NCI-H2081 (cell line): Measurements from ENCODE around the gene REEP3.

Experiments
- DNase-seq, 2 experiments: peaks; one replicate each; lab custom pipeline; 2025; lab: John Stamatoyannopoulos, UW

The REEP3 gene

DNA sequence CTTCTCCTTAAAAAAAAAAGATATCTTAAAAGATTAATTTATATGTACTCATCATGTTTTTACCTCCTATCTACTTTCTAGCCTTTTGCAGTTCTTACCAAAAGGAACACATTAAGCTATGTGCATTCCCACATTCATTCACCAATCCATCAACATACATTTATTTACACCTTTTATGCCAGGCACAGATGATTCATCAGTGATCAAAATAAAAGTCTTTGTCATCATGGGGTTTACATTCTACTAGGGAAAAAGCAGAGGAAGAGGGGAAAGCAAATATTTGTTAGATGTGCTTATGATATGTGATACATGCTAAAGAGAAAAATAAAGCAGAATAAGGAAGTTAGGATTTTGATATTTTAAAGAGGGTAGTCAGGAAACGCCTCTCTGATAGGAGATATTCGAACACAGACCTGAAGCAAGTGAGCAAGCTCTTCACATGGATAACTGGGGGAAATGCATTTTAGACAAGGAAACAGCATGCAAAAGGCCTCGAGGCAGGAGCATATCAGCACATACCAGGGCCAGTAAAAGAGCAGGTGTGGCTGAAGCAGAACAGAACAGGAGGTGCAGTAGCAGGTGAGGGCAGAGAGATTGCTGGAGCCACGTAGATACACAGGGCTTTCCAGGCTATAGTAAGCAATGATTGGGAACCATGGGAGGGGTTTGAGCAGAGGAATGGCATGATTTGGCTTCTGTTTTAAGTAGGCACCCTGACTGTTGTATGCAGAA is 67.4 kb downstream of the REEP3 start:
- DNase-seq = peak in 1 of 2 experiments; percentile 65

DNA sequence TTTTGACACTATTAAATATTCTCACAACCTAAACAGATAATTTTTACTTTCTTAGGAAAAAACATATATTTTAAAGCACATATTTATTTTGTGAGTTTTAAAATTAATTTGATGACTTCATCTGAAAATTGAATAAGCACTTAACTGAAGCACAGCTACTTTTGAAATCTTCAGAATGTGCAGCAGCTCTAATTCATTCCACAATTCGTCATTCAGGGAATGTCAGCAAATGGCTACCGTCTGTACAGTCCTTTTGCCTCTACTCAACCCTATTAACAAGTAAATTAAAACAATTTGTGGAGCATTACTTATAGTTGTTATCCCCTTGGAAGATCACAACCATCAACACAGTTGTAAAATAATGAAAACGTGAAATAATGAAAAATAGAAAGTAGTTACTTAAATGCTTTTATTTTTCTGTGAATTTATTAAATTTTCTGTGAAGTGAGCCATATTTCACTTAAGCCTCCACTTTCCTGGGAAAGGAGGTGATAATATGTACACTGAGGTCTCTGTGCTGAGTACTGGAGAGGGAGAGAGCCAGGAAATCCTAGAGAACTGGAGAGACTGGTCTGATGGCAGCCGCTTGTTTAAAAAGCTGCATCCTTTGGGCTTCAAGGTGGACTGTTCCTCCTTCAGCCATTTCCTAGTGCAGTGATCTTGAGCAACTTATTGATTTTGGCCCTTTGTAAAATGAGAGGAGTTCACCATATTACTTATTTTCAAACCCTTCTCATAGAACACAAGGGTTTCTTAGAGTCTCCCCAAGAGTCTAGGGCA is 70.6 kb downstream of the REEP3 start:
- DNase-seq = no peak

DNA sequence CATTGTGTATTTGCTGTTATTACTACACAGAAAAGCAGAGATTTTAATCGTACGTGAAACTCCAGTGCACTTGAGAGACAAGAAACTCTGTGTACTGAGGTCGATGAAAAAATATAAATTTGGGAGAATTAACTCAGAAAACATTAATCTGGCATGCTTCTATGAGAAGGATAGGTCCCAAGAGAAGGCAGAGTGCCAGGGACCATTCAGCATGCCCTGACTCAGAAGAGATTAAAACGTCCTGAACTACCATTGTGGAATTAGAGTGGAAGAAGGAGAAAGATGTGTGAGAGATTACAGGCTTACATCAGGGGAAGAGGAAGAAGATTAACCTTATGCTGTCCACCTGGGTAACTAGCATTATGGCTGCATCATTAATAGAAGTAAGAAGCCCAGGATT is 72.4 kb downstream of the REEP3 start:
- no peak for DNase-seq

DNA sequence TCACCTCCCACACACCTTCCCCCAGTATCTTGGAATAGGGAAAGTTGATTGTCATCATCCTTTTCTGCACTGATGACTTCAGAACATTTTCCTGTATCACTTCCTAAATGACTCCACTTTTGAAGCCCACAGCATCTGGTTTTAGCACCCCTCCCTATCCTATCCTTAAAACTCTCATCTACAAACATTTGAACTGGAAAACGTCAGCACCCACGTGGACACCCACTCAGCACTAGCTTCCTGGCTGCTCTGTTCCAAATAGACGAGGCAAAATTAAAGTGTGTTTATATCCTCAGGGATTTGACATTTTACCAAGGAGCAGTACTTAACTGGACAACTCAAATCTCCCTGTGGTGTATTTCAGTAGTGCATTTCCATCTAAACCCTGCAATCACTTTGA is 73.9 kb downstream of the REEP3 start:
- DNase-seq = no peak

DNA sequence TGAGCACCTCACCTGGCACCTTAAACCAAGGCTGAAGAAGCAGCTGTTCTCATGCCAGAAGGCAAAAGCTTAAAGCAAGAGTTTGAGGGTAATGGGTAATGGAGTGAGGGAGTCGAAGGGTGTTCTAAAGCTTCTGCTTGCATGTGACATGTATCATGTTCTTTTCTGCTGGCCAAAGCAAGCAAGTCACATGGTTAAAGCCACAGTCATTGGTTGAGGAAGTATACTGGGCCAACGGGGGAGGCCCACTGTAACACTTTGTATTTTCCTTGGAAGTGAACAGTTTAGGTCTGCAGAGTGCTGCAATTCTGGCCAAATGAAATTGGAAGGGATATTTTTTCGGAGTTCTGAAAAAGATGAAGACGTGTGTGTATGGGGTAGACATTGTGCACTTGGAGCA is 75.7 kb downstream of the REEP3 start:
- DNase-seq = no peak

DNA sequence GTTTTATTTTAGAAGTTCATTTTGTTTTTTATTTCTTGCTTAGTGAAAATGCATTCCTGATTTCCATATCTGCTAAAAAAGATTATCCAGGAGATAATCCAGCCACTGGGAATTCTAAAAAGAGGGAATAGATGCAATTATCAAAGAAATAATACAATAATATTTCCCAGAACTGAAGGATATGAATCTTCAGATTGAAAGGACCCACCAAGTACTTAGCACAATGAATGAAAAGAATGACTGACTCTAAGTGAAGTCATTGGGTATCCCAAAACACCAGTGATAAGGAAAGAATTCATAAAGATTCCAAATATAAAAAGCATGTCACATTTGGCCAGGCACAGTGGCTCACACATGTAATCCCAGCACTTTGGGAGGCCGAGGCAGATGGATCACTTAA is 79.3 kb downstream of the REEP3 start:
- no peak for DNase-seq

DNA sequence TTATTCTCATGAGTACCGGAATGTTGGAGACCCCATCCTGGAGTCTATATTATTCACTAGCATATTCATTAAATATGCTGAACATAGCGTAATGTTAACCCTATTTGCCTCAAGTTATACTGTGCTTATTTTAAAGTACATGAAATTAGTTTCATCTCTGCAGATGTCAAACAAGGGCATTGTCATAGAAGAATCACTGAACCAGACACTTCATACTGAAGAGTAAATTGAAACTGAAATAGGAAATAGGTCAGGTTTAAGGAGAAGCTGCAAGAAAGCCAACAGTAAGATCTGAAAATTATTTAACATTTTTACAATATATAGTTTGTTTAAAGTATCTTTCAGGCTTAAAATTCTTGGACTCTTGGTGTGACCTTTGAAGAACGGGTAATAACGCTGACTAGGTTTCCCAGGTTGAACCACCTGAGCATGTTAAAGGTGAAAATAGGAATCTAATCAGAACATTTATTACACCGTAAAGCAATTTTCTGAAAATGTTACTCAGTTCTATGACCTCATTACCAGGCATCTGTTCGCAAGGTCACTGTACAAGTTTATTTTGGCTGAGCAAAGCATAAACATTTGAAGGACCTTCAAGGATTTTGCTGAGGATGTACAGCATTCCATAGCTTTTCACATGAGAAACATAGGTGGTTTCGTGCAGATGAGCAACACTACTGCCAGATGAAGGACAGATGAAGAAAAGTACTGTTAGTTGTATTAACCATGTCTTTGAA is 82.7 kb downstream of the REEP3 start:
- DNase-seq = no peak

DNA sequence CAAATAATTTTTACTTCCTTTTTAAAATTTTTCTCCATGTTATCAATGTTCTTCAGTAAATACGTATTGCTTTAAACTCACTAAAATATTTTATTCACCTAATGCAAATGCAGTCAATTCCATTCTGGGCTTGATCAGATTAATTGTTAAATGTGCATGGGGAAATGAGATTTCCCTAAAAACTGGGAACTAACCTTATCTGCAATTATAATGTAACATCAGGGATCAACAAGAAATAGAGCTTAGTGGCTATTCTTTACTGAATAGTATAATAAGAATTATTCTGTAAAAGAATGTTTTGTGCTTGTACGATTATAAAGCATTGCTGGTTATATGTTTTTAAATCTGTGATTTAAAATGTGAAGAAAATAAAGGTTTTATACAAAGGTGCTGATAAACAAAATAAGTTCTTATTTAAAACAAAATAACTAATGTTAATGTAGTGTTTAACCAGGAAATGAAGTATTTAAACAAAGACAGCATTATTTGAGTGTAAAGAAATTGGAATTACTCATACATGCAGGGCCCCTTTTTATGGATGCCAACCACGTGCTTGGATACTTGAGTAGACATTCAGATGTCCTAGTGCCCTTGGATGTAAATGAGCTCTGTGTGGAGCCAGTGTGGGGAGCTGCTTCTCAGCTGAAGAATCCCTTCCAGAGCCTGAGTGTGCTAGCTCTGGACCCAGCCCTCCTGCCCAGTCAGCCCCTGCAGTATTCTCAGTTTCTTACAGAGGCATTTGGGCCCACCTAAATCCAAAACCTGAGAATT is 84.2 kb downstream of the REEP3 start:
- no peak for DNase-seq

DNA sequence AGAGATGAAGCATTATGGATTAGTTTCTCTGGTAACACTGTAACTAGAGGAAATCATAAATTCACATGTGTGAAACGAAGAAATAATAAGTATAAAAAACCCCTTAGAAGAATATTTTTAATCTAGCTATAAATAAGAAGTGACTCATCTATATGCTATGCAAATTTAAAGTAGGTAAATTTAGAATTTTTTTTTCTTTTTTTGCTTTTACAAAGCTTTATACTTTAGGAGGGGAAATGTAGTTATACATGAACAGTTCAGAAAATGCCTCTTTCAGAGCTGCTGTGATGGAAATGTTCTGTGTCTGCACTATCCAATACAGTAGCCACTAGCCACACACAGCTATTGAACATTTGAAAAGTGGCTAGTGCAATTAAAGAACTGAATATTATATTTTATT is 87.3 kb downstream of the REEP3 start:
- no peak for DNase-seq

DNA sequence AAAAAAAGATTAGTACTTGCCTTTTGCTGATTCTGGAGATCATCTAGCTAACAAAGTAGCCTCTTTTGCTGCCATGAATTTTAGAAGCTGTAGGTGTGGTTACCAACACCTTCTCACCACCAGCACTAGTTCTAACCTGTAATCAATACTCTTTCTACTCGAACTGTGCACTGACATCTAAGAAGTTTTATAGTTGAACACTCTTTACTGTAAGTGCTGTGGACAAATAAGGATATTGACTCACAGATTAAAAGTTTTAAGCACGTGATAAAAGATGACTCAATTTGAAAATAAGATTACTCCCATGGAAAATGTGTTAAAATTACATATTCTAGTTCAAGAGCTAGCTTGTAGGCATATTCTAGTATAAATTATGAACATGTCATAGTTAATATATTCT is 89.9 kb downstream of the REEP3 start:
- DNase-seq = no peak

DNA sequence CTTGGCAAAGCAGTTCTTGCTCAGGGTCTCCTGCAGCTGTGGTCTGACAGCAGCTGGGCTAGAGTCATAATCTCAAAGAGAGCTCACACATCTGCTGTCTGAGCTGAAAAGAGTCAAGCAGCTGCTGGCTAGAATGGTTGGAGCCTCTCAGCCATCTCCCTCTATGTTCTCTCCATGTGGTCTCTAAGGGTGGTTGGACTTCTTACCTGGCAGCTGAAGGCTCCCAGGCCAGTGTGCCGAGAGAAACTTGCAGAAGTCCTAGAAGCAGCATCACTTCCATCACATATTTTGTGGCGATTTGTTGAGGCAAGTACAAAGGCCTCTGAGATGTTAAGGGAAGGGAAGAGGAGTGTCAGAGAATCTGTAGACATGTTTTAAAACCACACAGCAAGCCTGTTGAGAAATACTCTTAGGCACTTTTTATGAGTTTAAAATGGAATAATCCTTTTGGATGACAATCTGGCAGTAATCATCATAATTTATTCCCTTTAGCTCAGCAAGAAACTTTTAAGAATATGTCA is 93.2 kb downstream of the REEP3 start:
- DNase-seq = no peak

DNA sequence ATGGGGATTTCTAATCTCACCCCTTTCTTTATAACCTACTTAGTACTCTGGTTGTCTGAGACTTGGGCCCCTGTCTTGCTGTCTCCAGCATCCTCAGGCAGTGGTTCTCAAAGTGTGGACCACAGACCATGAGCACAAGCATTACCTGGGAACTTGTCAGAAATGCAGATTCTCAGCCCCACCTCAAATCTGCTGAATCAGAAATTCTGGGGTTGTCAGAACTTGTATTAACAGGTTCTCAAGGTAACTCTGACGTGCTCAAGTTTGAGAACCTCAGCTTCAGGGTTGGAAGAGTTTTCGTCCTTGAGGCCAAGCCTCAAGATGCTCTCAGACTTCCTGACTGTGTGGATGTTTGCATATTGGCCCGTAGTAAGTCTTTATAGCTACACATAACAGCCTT is 97.4 kb downstream of the REEP3 start:
- no peak for DNase-seq

DNA sequence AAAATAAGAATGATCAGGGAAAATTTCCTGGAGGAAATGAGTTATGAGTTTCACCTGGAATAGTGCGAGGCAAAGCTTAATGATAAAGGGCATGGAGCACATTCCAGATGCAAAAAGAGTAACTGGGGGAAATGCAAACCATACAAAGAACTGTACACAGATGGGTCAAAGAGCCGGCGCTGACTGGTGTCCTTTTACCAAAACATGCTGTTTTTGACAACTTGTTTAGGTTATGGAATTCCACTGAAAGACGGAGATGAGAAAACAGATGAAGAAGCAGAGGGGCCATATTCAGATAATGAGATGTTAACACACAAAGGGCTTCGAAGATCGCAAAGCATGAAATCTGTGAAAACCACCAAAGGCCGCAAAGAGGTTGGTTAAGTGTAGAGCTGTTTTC is 98.2 kb downstream of the REEP3 start:
- DNase-seq = no peak

DNA sequence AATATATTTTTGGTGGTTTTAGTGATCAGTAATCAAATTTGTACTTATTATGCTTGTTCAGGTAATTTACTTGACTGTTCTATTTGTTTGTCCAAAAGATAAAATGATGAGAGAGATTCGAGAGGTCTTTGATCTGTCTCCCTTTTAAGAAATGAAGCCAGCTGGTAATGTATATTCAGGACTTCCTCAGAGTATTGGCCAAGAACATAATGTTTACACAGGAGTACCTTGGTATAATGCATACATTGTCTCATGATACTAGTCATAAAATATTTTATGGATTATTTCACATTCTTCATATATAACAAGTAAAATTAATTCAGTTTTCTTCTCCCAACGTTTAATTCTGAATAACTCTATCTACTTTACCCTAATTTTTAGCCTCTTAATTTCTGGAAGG is 100.9 kb downstream of the REEP3 start:
- no peak for DNase-seq

DNA sequence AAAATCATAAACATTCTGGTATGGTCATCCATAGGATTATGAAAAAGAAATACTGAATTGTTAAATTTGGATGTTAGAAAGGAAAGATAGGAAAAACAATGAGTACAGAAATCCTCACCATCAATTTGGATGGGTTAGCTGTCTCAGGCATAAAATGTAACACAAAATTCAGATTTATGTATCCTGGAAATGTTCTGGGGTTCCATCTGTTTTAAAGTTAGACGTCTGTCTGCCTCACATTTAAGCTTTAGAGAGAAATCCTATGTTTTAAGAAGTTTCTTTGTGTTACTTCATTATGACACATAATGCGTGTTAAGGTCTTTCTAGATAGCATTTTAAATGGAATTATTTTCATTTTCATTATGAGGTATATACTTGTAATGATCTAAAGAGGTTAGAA is 103.5 kb downstream of the REEP3 start:
- no peak for DNase-seq

DNA sequence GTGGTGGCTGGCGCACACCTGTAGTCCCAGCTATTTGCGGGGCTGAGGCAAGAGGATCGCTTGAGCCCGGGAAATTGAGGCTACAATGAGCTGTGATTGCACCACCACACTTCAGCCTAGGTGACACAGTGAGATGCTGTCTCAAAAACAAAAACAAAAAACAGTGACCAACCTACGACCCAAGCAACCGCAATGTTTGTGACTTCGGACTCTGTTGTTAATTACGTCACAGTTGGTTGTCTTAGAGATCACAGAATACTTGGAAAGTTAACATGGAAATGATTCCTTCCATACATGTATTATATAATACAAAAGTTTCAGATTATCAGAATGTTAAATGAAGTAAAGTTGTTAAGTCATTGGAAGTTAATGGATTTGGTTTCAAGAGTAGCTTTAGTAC is 106.2 kb downstream of the REEP3 start:
- no peak for DNase-seq

DNA sequence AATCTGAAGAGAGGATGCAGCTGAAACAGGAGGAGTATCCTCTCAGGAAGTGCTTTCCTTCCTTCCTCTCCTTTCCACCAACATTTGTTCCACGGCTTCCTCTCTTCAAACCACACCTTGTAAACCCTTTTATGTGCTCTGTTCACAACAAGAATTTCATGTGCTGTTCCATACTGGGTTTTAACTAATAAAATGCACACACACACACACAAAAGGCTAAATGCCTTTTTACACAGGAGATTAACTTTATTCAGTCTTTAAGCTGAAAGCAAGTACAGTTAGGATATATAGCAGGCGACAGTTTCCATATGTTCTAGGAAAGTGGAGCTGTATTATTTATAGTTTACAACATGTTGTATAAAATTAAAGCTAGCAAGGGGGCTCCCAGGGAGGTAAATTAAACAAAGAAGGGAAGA is 106.7 kb downstream of the REEP3 start:
- DNase-seq = no peak

DNA sequence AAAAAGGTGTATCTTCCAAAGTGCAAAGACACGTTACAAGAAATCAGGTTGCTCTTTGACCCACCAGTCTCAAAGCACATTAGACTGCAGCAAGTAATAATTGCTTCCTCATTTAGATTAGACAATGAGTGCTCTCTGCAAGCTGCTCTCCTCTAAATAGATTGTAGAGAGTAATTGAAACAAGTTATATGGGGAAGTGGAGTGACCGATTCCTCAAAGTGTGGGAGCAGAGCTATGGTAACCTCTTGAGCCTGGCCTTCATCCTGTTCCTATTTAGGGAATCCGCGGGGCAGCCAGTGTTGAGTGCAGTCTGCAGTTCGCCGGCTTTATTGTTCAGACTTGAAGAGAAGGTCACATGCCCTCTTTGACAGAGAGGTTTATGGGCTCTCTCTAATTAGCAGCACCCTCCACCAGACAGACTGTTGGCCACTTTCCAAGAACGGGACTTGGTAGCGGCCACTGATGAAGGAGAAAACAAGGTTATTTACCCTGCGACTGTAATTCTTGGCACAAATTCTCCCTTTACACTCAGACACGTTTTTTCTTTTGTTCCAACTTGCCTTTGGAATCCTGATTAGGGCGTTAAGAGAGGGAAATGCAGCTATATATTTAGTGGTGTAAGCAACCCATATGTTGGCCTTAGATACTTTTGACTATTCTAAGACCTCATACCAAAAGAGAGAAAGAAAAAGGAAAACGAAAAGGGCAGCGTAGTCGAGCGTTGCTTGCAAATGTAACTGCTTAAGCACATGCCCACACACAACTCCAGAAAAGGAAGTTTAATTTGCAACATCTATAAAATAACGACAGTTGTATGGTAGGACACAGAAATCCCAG is 107.5 kb downstream of the REEP3 start:
- DNase-seq = peak; percentile 72 to 94

DNA sequence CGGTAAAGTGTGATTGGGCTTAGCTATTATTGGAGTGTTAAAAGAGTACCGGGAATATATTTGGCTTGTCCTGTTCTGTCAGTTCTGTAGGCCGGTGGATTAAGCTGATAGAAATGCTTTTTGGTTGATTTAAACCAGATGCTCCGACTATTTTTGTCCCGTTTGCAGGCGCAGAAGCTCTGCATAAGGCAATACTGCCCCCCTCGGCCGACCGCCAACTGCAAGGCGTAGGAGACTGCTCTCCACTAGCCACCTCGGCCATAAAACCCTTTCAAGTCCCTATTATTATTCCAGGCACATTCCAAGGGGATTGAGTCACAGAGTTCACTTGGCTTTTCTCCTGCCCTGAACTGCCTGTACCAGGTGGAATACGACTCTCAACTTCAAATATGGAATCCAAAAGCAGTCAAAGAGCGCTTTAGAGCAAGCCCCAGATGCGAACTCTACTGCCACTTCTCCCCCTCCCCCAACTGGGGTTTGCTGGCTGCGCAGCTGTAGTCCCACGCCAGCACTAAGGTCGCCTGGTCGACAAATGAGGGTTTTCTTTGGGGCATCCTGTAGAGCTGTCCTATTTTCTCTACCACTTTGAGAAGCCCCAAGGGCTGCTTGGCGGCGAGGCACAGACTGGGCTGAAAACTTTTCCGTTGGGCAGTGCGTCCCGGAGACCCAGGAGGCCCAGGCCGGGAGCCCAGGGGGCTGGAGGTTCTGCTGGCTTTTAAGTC is 108.3 kb downstream of the REEP3 start:
- DNase-seq = peak; percentile 81 to 89
